Left renal cortex interstitium (tissue), 4 donors: ENCODE data around the gene FBXL19. TPM values are rescaled to one million over a fixed set of nuclear protein-coding genes. Genes with fewer than 3 reads are reported as not detected.

Experiments
- DNase-seq, 4 donors: peaks; one replicate each; pipeline ENCODE4 v3.0.0-alpha.2; 2013; ENCODE audit warnings: low read depth in 4 of 4, low spot score in 2 of 4, missing footprints in 1 of 4
- polyA plus RNA-seq, 4 donors: library from polyadenylated mRNA; unstranded; fragments of 120-200 nt; gene quantifications; one replicate each; pipeline ENCODE4 v1.2.1, GENCODE V29; 2013; ENCODE audit not compliant: insufficient read length in 4 of 4

The FBXL19 gene
- polyA plus RNA-seq, 4 donors = 16.3 to 38.8 (median 27.4) TPM

GRCh38 chr16:30984669-30985400 lies 61.5 kb downstream of the FBXL19 start, which contains the start of gene HSD3B7:
HSD3B7 (plus strand) TSS chr16:30985207; CDS start chr16:30985659, 452 bp downstream.
- DNase-seq = peak; percentile 25 to 61 (median 54)

- peak in 1 of 4 donors; percentile 9 for DNase-seq
Observed at GRCh38 chr16:30985401-30986128, 62.2 kb downstream of the FBXL19 start.

GRCh38 chr16:30986129-30986991 lies 63.0 kb downstream of the FBXL19 start:
- no peak for DNase-seq

- DNase-seq = no peak
Observed at GRCh38 chr16:30987581-30988190, 64.3 kb downstream of the FBXL19 start.

- DNase-seq = no peak
Observed at GRCh38 chr16:30989469-30990047, 66.2 kb downstream of the FBXL19 start.

- DNase-seq = no peak
Observed at GRCh38 chr16:30990105-30990504, 66.7 kb downstream of the FBXL19 start.

GRCh38 chr16:30991052-30991451 lies 67.7 kb downstream of the FBXL19 start:
- no peak for DNase-seq

- DNase-seq = no peak
Observed at GRCh38 chr16:30992276-30992780, 69.0 kb downstream of the FBXL19 start.

GRCh38 chr16:30992931-30993816 lies 69.8 kb downstream of the FBXL19 start:
- DNase-seq = no peak

- DNase-seq = no peak
Observed at GRCh38 chr16:30995927-30996323, 72.6 kb downstream of the FBXL19 start.

GRCh38 chr16:30996324-30996984 lies 73.1 kb downstream of the FBXL19 start:
- DNase-seq = no peak

GRCh38 chr16:30996985-30997724 lies 73.8 kb downstream of the FBXL19 start:
- no peak for DNase-seq

- DNase-seq = no peak
Observed at GRCh38 chr16:30997725-30998711, 74.6 kb downstream of the FBXL19 start.
